Ectodermal cell (in vitro differentiated cells): Measurements from ENCODE around the gene TAL2.

ENCODE experiments used
- H3K27ac ChIP-seq: 2 replicates; pipeline ENCODE4 v1.7.0; 2013; ENCODE audit warnings: mild to moderate bottlenecking, low read depth, low read length; ENCODE audit not compliant: insufficient read depth, poor library complexity, severe bottlenecking
- H3K27me3 ChIP-seq: 2 replicates; pipeline ENCODE4 v1.7.0; 2013; ENCODE audit warnings: mild to moderate bottlenecking, low read length; ENCODE audit not compliant: insufficient read depth, control insufficient read depth, poor library complexity, severe bottlenecking
- H3K36me3 ChIP-seq: one replicate; pipeline ENCODE4 v1.7.0; 2013; ENCODE audit warnings: low read length; ENCODE audit not compliant: control insufficient read depth, insufficient read depth
- H3K4me1 ChIP-seq: one replicate; pipeline ENCODE4 v1.7.0; 2013; ENCODE audit warnings: low read length; ENCODE audit not compliant: control insufficient read depth, insufficient read depth
- H3K4me3 ChIP-seq: 2 replicates; pipeline ENCODE4 v1.7.0; 2013; ENCODE audit warnings: low read depth, low read length, control low read depth; ENCODE audit not compliant: insufficient read depth
- H3K9me3 ChIP-seq: 2 replicates; pipeline ENCODE4 v1.7.0; 2013; ENCODE audit warnings: mild to moderate bottlenecking, low read length, moderate library complexity; ENCODE audit not compliant: control insufficient read depth
- WGBS, 2 experiments: methylation state at CpG; one replicate each; pipeline ENCODE4 v1.1.7; 2013; ENCODE audit warnings: missing lambda C conversion rate in 2 of 2; 5-methylcytosine and 5-hydroxymethylcytosine counted together

Gene TAL2

DNA sequence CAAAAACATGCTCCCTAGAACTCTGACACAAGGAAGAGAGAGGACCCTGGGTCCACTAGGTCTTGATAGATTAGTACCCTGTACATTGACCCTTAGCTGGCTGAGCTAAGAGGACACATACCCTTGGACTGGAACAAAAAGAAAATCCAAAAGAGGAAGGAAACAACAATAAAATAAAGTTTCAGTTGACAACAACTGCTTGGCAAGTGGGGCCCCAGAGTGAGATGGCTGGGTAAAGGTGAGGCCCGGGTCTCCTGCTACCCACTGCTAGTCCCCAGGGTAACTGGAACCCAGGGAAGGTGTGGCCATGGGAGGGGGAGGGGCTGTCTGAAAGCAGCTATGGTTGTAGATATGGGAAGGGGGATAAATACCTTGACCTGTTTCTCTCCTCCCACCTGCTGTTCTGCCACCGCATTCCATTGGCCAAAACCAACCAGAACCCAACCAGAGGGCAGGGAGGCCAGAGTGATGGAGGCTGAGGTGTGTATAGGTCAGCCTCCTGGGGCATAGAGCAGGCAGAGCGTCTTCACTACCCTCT lies 11.7 kb downstream of the TAL2 start:
- Histone ChIP-seq H3K36me3 (no peaks in the 10 kb centered on the region), H3K4me3 (no peak overlapping the region), H3K4me1 (peaks cover 20% of the 10 kb centered on the region), H3K27ac (no peak overlapping the region), H3K9me3 (no peaks in the 10 kb centered on the region), H3K27me3 (peaks cover 4% of the 10 kb centered on the region)
- 83 to 86% methylated on average over 2 to 3 of the region's 3 CpGs for WGBS, 2 experiments

DNA sequence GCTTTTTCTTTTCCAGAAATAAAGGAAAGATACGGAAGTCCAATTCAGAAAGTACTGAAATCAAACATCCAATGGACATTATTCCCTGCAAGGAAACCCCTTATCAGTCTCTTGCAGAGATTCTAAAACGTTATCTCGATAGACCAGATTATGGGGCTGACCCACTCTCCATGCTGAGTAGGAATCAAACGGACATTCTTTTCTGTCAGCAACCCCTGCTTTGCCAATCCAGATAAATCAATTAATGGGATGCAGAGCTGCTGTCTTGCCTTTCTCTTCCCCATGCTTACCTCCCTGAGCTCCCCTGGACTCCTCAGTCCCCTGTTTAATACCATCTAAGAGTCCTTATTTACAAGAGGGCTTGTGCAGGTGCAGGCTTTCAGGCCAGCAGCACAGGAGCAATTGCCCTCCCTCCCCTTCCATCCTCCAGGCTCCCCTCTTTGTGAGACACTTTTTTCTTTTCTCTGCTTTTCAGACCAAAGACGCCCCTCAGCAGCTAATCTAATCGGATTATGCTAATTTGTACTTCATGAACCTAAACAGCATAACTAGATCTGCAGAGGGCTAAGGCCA lies 14.2 kb downstream of the TAL2 start:
- peak overlapping the region; percentile 61 for H3K27ac ChIP-seq
- no peak overlapping the region for H3K4me3 ChIP-seq
- no peaks in the 10 kb centered on the region for H3K9me3 ChIP-seq
- H3K4me1 ChIP-seq: peaks cover 26% of the 10 kb centered on the region
- H3K36me3 ChIP-seq: no peaks in the 10 kb centered on the region
- 29 to 40% methylated on average over 6 of the region's 6 CpGs for WGBS, 2 experiments
- H3K27me3 ChIP-seq: peaks cover 7% of the 10 kb centered on the region

DNA sequence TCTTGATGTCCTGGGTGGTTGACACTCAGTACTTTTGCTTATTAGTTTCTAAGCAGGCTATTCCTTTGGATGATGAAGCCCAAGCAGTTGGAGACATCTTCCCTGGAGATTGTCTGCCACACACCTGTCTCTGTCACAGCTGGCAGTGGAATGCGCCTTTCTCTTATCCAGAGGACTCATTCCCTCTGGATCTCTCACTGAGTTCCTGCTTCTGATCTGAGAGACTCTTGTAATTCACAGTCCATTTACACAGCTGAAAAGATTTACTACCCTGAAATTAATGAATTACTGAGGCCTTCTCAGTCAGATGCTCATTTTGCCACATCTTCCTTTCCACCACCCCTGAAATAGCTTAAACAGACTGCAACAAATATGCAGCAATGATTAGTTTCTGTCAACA lies 15.9 kb downstream of the TAL2 start:
- Histone ChIP-seq H3K4me1 (peaks cover 26% of the 10 kb centered on the region), H3K36me3 (no peaks in the 10 kb centered on the region), H3K4me3 (no peak overlapping the region), H3K9me3 (no peaks in the 10 kb centered on the region), H3K27ac (no peak overlapping the region), H3K27me3 (peaks cover 7% of the 10 kb centered on the region)
- WGBS, 2 experiments: 85 to 87% methylated on average over 1 of the region's 1 CpG

DNA sequence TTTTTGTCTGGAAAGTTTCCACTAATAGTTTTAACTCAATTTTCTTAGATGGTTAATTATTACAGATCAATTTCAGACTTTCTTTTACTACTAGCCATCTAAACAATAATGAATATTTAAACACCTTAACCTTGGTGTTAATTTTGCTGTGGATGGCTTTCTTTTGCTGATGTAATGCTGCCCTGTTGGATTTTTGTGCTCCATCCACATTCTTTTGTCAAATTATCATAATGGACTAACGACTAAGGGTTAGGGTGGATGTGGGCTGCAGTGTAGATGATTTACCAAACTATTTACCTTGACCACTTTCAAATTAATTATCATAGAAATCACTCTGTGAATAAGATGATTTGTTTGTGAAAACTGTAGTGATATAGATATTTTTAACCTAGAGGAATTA lies 16.5 kb downstream of the TAL2 start:
- Histone ChIP-seq H3K4me1 (peaks cover 26% of the 10 kb centered on the region), H3K36me3 (no peaks in the 10 kb centered on the region), H3K27ac (no peak overlapping the region), H3K4me3 (no peak overlapping the region), H3K9me3 (no peaks in the 10 kb centered on the region), H3K27me3 (peaks cover 7% of the 10 kb centered on the region)
- no CpG with 5 or more reads among the region's 1 CpG for WGBS, 2 experiments

DNA sequence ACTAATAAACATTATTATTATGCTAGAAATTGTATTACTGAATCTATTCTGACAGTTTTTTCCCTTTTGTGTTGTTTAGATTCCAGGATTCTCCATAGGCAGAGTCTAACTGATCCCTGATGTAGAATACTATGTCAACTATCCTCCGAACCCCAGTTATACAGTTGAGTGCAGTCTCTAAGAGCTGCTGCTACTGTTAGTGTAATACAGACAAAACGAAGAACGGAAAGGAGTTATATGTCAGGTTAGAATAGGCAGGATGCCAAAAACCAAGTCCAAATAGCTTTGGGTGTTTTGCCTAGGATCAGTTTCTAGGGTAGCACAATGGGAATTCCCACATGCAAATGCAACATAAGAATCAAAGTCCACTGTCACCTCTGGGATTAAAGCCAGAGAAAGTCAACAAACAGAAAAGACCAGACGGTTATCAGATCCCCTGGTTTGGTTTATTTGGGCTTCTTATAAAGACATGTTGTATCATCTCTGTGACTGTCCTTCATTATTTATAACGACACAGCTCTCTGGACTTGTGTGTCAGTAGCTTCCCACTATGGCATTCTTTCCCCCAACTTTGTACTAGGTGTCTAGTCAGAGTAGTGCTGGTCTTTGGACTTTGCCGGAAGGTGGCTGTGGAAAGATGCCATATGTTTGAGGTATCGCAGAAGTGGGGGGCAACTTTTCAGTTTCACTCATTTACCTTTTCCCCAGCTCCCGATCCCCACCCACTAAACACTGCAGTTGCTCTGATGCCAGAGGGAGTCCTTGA lies 17.2 kb downstream of the TAL2 start:
- 92 to 94% methylated on average over 8 of the region's 8 CpGs for WGBS, 2 experiments
- no peak overlapping the region for H3K4me3 ChIP-seq

DNA sequence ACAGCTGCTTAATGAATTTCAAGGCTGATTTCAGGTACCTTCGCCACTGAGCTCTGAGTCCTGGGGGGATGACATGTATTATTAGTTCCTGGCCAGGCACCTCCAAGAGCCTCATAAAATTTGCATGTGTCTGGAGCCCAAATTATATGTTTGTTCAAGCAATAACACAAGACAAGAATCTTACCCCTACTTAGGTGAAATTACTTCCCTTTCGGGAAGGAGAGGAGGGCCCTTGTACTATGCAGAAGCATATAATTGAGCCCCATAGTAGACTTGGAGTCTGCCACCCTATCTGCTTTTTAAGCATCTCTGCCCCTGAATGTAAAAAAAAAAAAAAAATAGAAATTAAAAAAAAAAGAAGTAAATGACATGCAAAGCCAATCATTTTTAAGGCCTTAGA lies 19.1 kb downstream of the TAL2 start:
- no peaks in the 10 kb centered on the region for H3K36me3 ChIP-seq
- H3K4me3 ChIP-seq: no peak overlapping the region
- no peaks in the 10 kb centered on the region for H3K9me3 ChIP-seq
- WGBS, 2 experiments: 88 to 95% methylated on average over 2 of the region's 2 CpGs
- H3K4me1 ChIP-seq: peaks cover 18% of the 10 kb centered on the region
- peaks cover 3% of the 10 kb centered on the region for H3K27me3 ChIP-seq
- no peak overlapping the region for H3K27ac ChIP-seq

More for the DNA sequence above, 17.2 kb downstream of the TAL2 start:
- Histone ChIP-seq H3K27ac (no peak overlapping the region), H3K9me3 (no peaks in the 10 kb centered on the region), H3K27me3 (peaks cover 7% of the 10 kb centered on the region), H3K4me1 (peaks cover 26% of the 10 kb centered on the region), H3K36me3 (no peaks in the 10 kb centered on the region)

DNA sequence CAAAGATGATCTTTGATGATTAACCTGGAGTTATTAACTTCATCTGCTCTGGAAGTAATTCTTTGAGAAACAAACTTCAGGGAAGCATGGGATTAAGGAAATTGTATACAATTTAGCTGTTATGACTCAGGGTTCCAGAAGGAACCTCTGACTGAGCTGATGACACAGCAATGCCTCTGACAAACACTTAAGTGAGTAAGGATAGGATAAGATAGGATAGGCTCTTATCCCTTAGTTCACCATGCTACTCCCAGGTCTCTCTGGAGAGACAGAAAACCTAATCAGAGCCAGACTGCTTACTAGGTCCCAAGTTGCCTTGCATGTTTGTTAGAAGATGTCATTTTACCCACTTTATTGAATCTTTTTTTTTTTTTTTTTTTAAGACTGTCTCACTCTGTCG lies 19.5 kb downstream of the TAL2 start:
- 70 to 88% methylated on average over 1 of the region's 1 CpG for WGBS, 2 experiments
- H3K36me3 ChIP-seq: no peaks in the 10 kb centered on the region
- H3K9me3 ChIP-seq: no peaks in the 10 kb centered on the region
- H3K27me3 ChIP-seq: peaks cover 3% of the 10 kb centered on the region
- peaks cover 14% of the 10 kb centered on the region for H3K4me1 ChIP-seq
- H3K4me3 ChIP-seq: no peak overlapping the region
- no peak overlapping the region for H3K27ac ChIP-seq

DNA sequence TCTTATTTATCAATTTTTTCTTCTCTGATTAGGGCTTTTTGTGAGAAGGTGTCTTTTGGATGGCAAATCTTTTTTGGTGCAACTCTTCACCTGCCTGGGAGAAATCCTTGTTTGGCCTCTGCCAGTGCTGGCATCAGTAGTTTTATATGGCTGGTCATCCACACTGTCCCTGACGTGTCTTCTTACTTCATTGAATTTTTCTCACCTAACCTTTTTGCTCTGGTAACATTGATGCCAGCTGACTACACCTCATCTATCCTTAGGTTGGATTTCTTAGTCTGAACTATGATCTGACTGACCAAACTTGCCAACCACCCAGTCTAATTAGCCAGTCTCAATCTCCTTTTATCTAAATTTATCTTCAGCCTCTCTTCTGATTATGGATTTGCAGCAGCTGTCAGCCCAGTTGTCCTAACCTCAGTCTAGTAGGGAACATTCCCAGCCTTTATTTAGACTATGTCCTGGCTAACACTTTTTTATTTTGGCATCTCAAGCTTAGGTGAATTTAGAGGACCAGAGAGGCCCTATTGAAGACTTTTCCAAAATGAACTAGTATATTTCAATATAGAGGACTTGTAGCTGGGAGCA lies 21.5 kb downstream of the TAL2 start:
- Histone ChIP-seq H3K9me3 (no peaks in the 10 kb centered on the region), H3K4me1 (peaks cover 7% of the 10 kb centered on the region), H3K27ac (no peak overlapping the region), H3K36me3 (no peaks in the 10 kb centered on the region), H3K27me3 (peaks cover 3% of the 10 kb centered on the region), H3K4me3 (no peak overlapping the region)
- 80 to 81% methylated on average over 1 of the region's 1 CpG for WGBS, 2 experiments

DNA sequence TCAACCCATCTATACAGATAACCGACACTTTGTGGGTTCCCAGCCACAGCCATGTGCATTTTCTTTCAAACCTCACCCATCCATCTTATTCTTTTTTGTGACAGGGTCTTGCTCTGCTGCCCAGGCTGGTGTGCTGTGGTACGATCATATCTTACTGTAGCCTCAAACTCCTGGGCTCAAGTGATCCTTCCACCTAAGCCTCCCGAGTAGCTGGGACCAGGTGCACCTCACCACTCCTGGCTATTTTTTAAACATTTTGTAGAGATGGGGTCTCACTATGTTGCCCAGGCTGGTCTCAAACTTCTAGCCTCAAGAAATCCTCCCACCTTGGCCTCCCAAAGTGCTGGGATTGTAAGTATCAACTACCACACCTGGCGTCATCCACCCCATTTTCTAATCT lies 24.7 kb downstream of the TAL2 start:
- Histone ChIP-seq H3K4me1 (no peaks in the 10 kb centered on the region), H3K36me3 (no peaks in the 10 kb centered on the region), H3K27ac (no peak overlapping the region), H3K9me3 (no peaks in the 10 kb centered on the region), H3K27me3 (peaks cover 9% of the 10 kb centered on the region), H3K4me3 (no peak overlapping the region)
- 96% methylated on average over 4 of the region's 4 CpGs for WGBS, 2 experiments

DNA sequence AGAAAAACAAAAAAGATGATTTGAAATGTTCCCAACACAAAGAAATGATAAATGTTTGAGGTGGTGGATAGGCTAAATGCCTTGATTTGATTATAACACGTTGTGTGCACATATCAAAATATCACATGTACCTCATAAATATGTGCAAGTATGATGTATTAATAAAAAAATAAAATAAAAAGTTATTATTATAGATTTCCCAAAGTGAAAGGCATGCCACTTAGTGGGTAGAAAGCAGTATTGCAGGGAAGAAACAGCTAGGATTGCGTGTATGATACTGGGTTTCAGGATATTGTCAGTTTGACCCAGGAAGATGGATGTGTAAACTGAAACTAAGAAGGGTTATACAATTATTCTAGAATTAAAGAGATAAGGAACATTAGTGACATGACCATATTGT lies 28.5 kb downstream of the TAL2 start:
- Histone ChIP-seq H3K9me3 (no peaks in the 10 kb centered on the region), H3K27ac (no peak overlapping the region), H3K4me3 (no peak overlapping the region), H3K4me1 (peaks cover 3% of the 10 kb centered on the region), H3K27me3 (peaks cover 43% of the 10 kb centered on the region), H3K36me3 (no peaks in the 10 kb centered on the region)
- WGBS, 2 experiments: 50 to 57% methylated on average over 1 of the region's 2 CpGs
